Thyroid gland (tissue), 4 donors: ENCODE measurements around the gene C1orf159. TPM values are rescaled to one million over a fixed set of nuclear protein-coding genes. Genes with fewer than 3 reads are reported as not detected.
A peak's percentile ranks its signal among the peaks of the same experiment; 100 is the strongest.
"Not testable (repeated sequence)": the region's sequence is repeated elsewhere in the genome, so short reads cannot be mapped to it uniquely, and the experiment has no call there.

Experiments used
- DNase-seq, 2 donors: peaks; one replicate each; pipeline ENCODE4 v3.0.0-alpha.2; 2019
- H3K27ac ChIP-seq, 3 donors: fragments of 200-600 bp; sonication (generic); 1 replicate in 2 of 3; 2 replicates in 1 of 3; pipeline ENCODE4 v1.5.1; 2016 to 2019; ENCODE audit warnings: mild to moderate bottlenecking in 1 of 3, moderate library complexity in 1 of 3
- H3K27me3 ChIP-seq: fragments of 200-600 bp; sonication (generic); one replicate; pipeline ENCODE4 v1.5.1; 2019
- H3K36me3 ChIP-seq, 2 donors: fragments of 200-600 bp; sonication (generic); one replicate each; pipeline ENCODE4 v1.5.1; 2016 to 2019
- H3K4me1 ChIP-seq, 2 donors: fragments of 200-600 bp; sonication (generic); one replicate each; pipeline ENCODE4 v1.5.1; 2017 to 2019
- H3K4me3 ChIP-seq, 3 donors: fragments of 200-600 bp; sonication (generic); replicated peaks in 1 of 3; 1 replicate in 2 of 3; 2 replicates in 1 of 3; pipeline ENCODE4 v1.5.1; 2016; ENCODE audit warnings: mild to moderate bottlenecking in 1 of 3
- H3K9me3 ChIP-seq: fragments of 200-600 bp; sonication (generic); one replicate; pipeline ENCODE4 v1.5.1; 2017
- POLR2A ChIP-seq, 2 donors: fragments of 450-650 bp; IDR thresholded peaks; one replicate each; pipeline ENCODE4 v1.6.1; 2017; ENCODE audit warnings: antibody characterized with exemption in 2 of 2, mild to moderate bottlenecking in 2 of 2, moderate library complexity in 1 of 2
- WGBS, 2 donors: methylation state at CpG; one replicate each; pipeline ENCODE4 v1.1.5; 2017; 5-methylcytosine and 5-hydroxymethylcytosine counted together
- intact Hi-C: fragments of 100-400 bp; cut with DNase I; formaldehyde crosslinking; loops from one replicate; pipeline ENCODE4 v1.15.1; 2023
- total RNA-seq, 4 donors: library from RNA; depleted of rRNA; stranded (reverse); fragments of >200 nt; gene quantifications; one replicate each; pipeline ENCODE4 v1.2.3, GENCODE V29; 2016
- TF ChIP-seq, protein P1 (sequence below), 6 experiments: fragments of 200-600 bp in 3 of 6; fragments of 450-650 bp in 3 of 6; sonication (generic) in 3 of 6; IDR thresholded peaks; one replicate each; pipeline ENCODE4 v1.5.1; 2016 to 2019; ENCODE audit warnings: antibody characterized with exemption in 6 of 6, mild to moderate bottlenecking in 2 of 6, inconsistent platforms in 1 of 6, moderate library complexity in 1 of 6

C1orf159 gene
- total RNA-seq, 4 donors from 2014 or later = 10.3 to 27.6 (median 19.6) TPM

DNA sequence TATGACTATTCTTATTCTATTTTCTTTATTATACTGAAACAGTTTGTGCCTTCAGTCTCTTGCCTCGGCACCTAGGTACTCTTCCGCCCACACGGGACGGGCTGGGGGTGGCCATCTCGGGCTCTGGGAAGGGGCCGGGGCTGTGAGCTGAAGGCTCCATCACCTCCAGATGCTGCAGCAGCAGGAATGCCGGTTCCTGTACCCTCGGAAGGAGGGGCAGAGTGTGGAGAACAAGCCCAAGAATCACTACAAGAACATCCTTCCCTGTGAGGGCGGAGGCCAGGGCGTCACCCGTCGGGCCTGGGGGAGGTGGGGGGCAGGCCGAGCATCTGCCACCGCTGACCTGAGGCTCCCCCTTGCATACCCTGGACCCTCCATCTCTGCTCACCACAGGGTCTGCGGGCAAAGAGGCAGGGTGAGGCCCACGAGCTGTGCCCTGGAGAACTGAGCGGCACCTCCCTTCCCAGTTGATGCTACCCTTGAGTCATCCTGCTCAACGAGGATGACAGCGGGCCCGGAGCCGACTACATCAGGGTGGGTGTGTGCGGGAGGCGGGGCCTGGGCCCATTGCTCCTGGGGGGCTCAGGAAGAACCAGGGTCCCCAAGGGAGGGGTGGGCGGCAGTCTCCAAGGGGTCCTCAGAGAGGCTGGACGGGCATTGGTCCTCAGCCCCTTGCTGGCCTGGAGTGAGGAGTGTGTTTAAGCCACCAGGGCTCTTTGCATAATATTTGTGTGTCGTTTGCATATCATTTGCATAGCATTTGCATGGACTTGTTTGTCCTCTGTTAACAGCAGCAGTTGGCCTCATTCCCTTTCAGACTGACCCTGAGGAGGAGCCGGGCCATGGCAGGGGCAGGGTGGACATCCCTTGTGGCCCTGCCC lies 49.2 kb downstream of the C1orf159 start:
- no peak for DNase-seq
- H3K9me3 ChIP-seq = no peaks in the 10 kb centered on the region
- intact Hi-C loops = loop anchor here (2.0 kb wide), 1 partner anchor 84 kb away; the partner anchor contains the start of gene PERM1
- H3K4me3 ChIP-seq = no peak overlapping the region
- peaks cover 5 to 22% of the 10 kb centered on the region in 2 donors for H3K4me1 ChIP-seq
- no peaks in the 10 kb centered on the region for H3K36me3 ChIP-seq
- no peaks in the 10 kb centered on the region for H3K27me3 ChIP-seq
- WGBS, 2 donors = 70 to 79% methylated on average over 13 to 24 of the region's 27 CpGs
- H3K27ac ChIP-seq = no peak overlapping the region
- TF ChIP-seq, protein P1, sequence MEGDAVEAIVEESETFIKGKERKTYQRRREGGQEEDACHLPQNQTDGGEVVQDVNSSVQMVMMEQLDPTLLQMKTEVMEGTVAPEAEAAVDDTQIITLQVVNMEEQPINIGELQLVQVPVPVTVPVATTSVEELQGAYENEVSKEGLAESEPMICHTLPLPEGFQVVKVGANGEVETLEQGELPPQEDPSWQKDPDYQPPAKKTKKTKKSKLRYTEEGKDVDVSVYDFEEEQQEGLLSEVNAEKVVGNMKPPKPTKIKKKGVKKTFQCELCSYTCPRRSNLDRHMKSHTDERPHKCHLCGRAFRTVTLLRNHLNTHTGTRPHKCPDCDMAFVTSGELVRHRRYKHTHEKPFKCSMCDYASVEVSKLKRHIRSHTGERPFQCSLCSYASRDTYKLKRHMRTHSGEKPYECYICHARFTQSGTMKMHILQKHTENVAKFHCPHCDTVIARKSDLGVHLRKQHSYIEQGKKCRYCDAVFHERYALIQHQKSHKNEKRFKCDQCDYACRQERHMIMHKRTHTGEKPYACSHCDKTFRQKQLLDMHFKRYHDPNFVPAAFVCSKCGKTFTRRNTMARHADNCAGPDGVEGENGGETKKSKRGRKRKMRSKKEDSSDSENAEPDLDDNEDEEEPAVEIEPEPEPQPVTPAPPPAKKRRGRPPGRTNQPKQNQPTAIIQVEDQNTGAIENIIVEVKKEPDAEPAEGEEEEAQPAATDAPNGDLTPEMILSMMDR (IDR thresholded peaks at IDR 0.05) = no peak
- no peak for TF ChIP-seq POLR2A (IDR thresholded peaks at IDR 0.05)

DNA sequence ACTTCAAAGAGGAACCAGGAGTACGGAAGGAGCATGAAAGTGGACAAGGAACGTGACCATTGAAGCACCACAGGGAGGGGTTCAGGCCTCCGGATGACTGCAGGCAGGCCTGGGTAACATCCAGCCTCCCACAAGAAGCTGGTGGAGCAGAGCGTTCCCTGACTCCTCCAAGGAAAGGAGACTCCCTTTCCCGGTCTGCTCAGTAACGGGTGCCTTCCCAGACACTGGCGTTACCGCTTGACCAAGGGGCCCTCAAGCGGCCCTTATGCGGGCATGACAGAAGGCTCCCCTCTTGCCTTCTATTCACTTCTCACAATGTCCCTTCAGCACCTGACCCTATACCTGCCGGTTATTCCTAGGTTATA lies 50.0 kb downstream of the C1orf159 start:
- not testable (repeated sequence) for DNase-seq
- intact Hi-C loops = loop anchor here (2.0 kb wide), 1 partner anchor 83 kb away; the partner anchor contains the start of gene PERM1

DNA sequence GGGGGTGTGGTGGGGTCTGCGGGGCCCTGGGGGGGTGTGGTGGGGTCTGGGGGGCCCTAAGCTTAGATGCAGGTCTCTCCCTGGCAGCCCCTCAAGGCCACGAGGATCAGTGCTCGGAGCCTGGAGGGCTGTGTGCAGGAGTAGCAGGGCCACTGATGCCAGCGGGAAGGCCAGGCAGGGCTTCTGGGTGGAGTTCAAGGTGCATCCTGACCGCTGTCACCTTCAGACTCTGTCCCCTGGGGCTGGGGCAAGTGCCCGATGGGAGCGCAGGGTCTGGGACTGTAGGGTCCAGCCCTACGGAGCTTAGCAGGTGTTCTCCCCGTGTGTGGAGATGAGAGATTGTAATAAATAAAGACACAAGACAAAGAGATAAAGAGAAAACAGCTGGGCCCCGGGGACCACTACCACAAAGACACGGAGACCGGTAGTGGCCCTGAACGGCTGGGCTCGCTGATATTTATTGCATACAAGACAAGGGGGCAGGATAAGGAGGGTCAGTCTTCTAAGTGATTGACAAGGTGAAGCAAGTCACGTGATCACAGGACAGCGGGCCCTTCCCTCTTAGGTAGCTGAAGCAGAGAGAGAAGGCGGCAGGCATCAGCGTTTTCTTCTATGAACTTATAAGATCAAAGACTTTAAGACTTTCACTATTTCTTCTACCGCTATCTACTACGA lies 50.5 kb downstream of the C1orf159 start:
- intact Hi-C loops = no loop called here
- Histone ChIP-seq H3K4me1 (peaks cover 5 to 22% of the 10 kb centered on the region in 2 donors), H3K36me3 (no peaks in the 10 kb centered on the region), H3K27ac (no peak overlapping the region), H3K27me3 (no peaks in the 10 kb centered on the region), H3K4me3 (no peak overlapping the region), H3K9me3 (no peaks in the 10 kb centered on the region)
- 59% methylated on average over 15 to 20 of the region's 20 CpGs for WGBS, 2 donors
- no peak for DNase-seq
- TF ChIP-seq POLR2A (IDR thresholded peaks at IDR 0.05) = no peak
- TF ChIP-seq, protein P1 (IDR thresholded peaks at IDR 0.05) = no peak

More for the DNA sequence above, 50.0 kb downstream of the C1orf159 start:
- not testable (repeated sequence) for H3K4me3 ChIP-seq, H3K36me3 ChIP-seq, H3K9me3 ChIP-seq, H3K27me3 ChIP-seq, H3K27ac ChIP-seq
- 46 to 61% methylated on average over 11 of the region's 11 CpGs for WGBS, 2 donors
- H3K4me1 ChIP-seq = peaks cover 5 to 22% of the 10 kb centered on the region in 2 donors

DNA sequence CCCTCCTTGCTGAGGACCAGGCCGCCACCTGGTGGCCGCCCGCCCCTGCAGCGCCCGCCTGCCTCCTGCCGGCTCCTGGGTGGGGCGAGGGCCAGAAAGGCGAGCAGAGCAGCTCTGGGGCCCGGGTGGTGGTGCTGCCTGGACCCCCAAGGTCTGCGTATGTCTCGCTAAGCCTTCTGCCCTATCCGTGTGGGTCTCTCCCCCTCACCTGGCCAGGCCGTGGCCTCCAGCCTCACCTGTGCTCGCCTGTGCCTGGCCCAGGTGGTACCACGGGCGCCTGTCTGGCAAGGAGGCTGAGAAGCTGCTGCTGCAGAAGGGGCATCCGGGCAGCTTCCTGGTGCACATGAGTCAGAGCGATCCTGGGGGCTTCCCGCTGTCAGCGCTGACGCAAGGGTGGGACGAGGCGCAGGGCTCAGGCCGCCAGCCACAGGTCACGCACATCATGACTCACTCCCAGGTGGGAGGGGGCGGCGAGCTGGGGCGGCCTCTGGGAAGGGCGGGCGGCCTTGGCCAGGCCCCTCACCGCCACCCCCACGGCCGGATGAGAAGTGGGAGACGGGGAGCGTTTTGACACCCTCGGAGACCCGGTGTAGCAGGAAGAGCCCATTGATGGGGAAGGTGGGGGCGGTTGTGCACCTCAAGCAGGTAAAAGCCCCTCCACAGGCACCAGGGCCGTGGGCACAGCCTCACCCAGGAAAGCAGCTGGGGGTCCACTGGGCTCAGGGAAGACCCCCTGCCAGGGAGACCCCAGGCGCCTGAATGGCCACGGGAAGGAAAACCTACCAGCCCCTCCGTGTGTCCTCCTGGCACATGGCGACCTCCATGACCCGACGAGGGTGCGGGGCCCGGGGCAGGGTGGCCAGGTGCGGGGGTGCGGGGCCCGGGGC lies 51.7 kb downstream of the C1orf159 start:
- TF ChIP-seq, protein P1 (IDR thresholded peaks at IDR 0.05) = peak; percentile 64 to 96 (median 91)
- no peak for TF ChIP-seq POLR2A (IDR thresholded peaks at IDR 0.05)
- Histone ChIP-seq H3K9me3 (no peaks in the 10 kb centered on the region), H3K4me1 (peaks cover 6 to 22% of the 10 kb centered on the region in 2 donors), H3K36me3 (no peaks in the 10 kb centered on the region), H3K27ac (no peak overlapping the region), H3K27me3 (no peaks in the 10 kb centered on the region), H3K4me3 (no peak overlapping the region)
- 7 to 32% methylated on average over 19 to 21 of the region's 50 CpGs for WGBS, 2 donors
- intact Hi-C loops = no loop called here
- DNase-seq = peak; percentile 63 to 64

DNA sequence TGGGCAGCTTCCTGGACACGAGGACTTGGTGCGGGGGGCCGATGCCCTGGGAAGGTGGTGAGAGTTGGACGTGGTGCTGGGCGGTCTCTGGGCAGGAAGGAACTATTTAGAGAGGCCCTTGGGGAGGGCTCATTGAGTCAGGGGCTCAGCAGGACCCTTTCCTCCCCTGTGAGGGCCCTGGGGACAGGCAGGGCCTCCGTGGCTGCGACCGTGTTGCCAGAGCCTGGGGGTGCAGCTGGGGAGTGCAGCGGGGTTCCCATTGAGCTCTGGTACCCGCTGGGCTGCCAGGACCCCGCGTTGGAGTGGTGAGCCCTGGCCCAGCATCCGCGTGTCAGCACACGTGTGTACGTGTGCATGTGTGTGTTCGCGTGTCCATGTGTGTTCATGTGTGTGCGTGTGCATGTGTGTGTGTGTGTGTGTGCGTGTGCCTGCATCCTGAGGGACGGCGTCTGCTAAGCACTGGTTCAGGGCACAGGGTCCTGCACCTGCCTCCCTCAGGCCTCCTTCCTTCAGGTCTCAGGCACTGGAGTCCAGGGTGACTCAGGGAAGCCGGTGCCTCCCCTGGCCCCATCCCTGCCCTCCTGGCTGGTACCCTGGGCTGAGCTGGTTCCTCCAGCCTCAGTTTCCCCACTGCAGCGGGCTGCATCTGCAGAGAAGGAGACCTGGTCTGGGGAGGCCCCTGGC lies 52.5 kb downstream of the C1orf159 start:
- Histone ChIP-seq H3K4me3 (no peak overlapping the region), H3K9me3 (no peaks in the 10 kb centered on the region), H3K27me3 (no peaks in the 10 kb centered on the region), H3K36me3 (no peaks in the 10 kb centered on the region), H3K27ac (no peak overlapping the region), H3K4me1 (peaks cover 12 to 22% of the 10 kb centered on the region in 2 donors)
- WGBS, 2 donors = 63 to 87% methylated on average over 8 to 9 of the region's 24 CpGs
- intact Hi-C loops = no loop called here
- TF ChIP-seq, protein P1 (IDR thresholded peaks at IDR 0.05) = no peak
- no peak for TF ChIP-seq POLR2A (IDR thresholded peaks at IDR 0.05)
- DNase-seq = no peak
